ENCODE measurements around the gene RAB3GAP1. TPM values are rescaled to one million over a fixed set of nuclear protein-coding genes. Genes with fewer than 3 reads are reported as not detected.
"Not testable (repeated sequence)": the region's sequence is repeated elsewhere in the genome, so short reads cannot be mapped to it uniquely, and the experiment has no call there.

RAB3GAP1 gene
- total RNA-seq, 1 donor from 2014 or later, result 50.1 TPM

GRCh38 chr2:135099802-135100483, 47.9 kb downstream of the RAB3GAP1 start:
- no peak for DNase-seq (ENCODE audit: extremely low read depth, low read depth, low spot score)

GRCh38 chr2:135103843-135104242, 51.8 kb downstream of the RAB3GAP1 start:
- no peak for DNase-seq (ENCODE audit: extremely low read depth, low read depth, low spot score)

- not testable (repeated sequence) for DNase-seq (ENCODE audit: extremely low read depth, low read depth, low spot score)
These were observed 53.6 kb downstream of the RAB3GAP1 start for GRCh38 chr2:135105513-135106316.

GRCh38 chr2:135113322-135113721, 61.2 kb downstream of the RAB3GAP1 start:
- DNase-seq (ENCODE audit: extremely low read depth, low read depth, low spot score), result no peak

GRCh38 chr2:135119582-135119981, 67.5 kb downstream of the RAB3GAP1 start:
- DNase-seq (ENCODE audit: extremely low read depth, low read depth, low spot score), result no peak

- no peak for DNase-seq (ENCODE audit: extremely low read depth, low read depth, low spot score)
These were observed 69.0 kb downstream of the RAB3GAP1 start for GRCh38 chr2:135121016-135121657.

- not testable (repeated sequence) for DNase-seq (ENCODE audit: extremely low read depth, low read depth, low spot score)
These were observed 69.6 kb downstream of the RAB3GAP1 start for GRCh38 chr2:135121658-135122039.

GRCh38 chr2:135124924-135125886, 73.1 kb downstream of the RAB3GAP1 start:
- DNase-seq (ENCODE audit: extremely low read depth, low read depth, low spot score), result no peak

GRCh38 chr2:135125940-135126339, 73.8 kb downstream of the RAB3GAP1 start:
- DNase-seq (ENCODE audit: extremely low read depth, low read depth, low spot score), result no peak

- no peak for DNase-seq (ENCODE audit: extremely low read depth, low read depth, low spot score)
These were observed 78.7 kb downstream of the RAB3GAP1 start for GRCh38 chr2:135130751-135131150.

- no peak for DNase-seq (ENCODE audit: extremely low read depth, low read depth, low spot score)
These were observed 80.2 kb downstream of the RAB3GAP1 start for GRCh38 chr2:135132314-135132713.

GRCh38 chr2:135140606-135141005, 88.5 kb downstream of the RAB3GAP1 start:
- DNase-seq (ENCODE audit: extremely low read depth, low read depth, low spot score), result no peak

GRCh38 chr2:135142323-135142722, 90.2 kb downstream of the RAB3GAP1 start:
- no peak for DNase-seq (ENCODE audit: extremely low read depth, low read depth, low spot score)

- no peak for DNase-seq (ENCODE audit: extremely low read depth, low read depth, low spot score)
These were observed 92.3 kb downstream of the RAB3GAP1 start for GRCh38 chr2:135144343-135144742.

- no peak for DNase-seq (ENCODE audit: extremely low read depth, low read depth, low spot score)
These were observed 97.2 kb downstream of the RAB3GAP1 start for GRCh38 chr2:135149251-135149650.

GRCh38 chr2:135150725-135151124, 98.6 kb downstream of the RAB3GAP1 start:
- no peak for DNase-seq (ENCODE audit: extremely low read depth, low read depth, low spot score)

GRCh38 chr2:135151615-135152014, 99.5 kb downstream of the RAB3GAP1 start:
- DNase-seq (ENCODE audit: extremely low read depth, low read depth, low spot score), result no peak

- DNase-seq (ENCODE audit: extremely low read depth, low read depth, low spot score), result no peak
These were observed 100.3 kb downstream of the RAB3GAP1 start for GRCh38 chr2:135152361-135152760.

GRCh38 chr2:135154962-135155361, 102.9 kb downstream of the RAB3GAP1 start:
- DNase-seq (ENCODE audit: extremely low read depth, low read depth, low spot score), result no peak

- no peak for DNase-seq (ENCODE audit: extremely low read depth, low read depth, low spot score)
These were observed 105.8 kb downstream of the RAB3GAP1 start for GRCh38 chr2:135157856-135158255.

Data from glomerular endothelial cell (primary cell).